IPS-20b (cell line): ENCODE measurements around the gene PPBP.
"Not testable (repeated sequence)": the region's sequence is repeated elsewhere in the genome, so short reads cannot be mapped to it uniquely, and the experiment has no call there.

Experiments
- H3K27ac ChIP-seq: one replicate; pipeline ENCODE4 v1.5.1; 2013; ENCODE audit warnings: low read length
- H3K27me3 ChIP-seq: 2 replicates; pipeline ENCODE4 v1.6.1; 2013; ENCODE audit warnings: mild to moderate bottlenecking, low read length, inconsistent platforms; ENCODE audit not compliant: insufficient read depth
- H3K36me3 ChIP-seq: 2 replicates; pipeline ENCODE4 v1.6.1; 2013; ENCODE audit warnings: low read depth, mild to moderate bottlenecking, inconsistent platforms, low read length, moderate library complexity; ENCODE audit not compliant: insufficient read depth
- H3K4me1 ChIP-seq: 2 replicates; pipeline ENCODE4 v1.6.1; 2013; ENCODE audit warnings: mild to moderate bottlenecking, control low read depth, inconsistent platforms, low read length, moderate library complexity; ENCODE audit not compliant: insufficient read depth
- H3K4me3 ChIP-seq: 2 replicates; pipeline ENCODE4 v1.5.1; 2013; ENCODE audit warnings: mild to moderate bottlenecking, low read length, inconsistent platforms
- H3K9ac ChIP-seq: 2 replicates; pipeline ENCODE4 v1.6.1; 2013; ENCODE audit warnings: low read depth, mild to moderate bottlenecking, inconsistent platforms, low read length, moderate library complexity
- H3K9me3 ChIP-seq: 2 replicates; pipeline ENCODE4 v1.6.1; 2013; ENCODE audit warnings: mild to moderate bottlenecking, low read depth, low read length, inconsistent platforms; ENCODE audit not compliant: insufficient read depth

PPBP gene

DNA sequence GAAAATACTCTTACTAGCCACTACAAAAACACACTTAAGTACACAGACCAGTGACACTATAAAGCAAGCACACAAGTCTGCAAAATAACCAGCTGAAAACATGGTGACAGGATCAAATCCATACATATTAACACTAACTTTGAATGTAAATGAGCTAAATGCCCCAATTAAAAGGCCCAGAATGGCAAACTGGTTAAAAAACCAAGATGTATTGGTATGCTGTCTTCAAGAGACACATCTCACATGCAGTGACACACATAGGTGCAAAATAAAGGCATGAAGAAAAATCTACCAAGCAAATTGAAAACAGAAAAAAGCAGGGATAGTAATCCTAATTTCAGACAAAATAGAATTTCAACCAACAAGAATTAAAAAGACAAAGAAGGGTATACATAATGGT is 17.0 kb downstream of the PPBP start:
- Histone ChIP-seq H3K4me1 (no peaks in the 10 kb centered on the region), H3K36me3 (no peaks in the 10 kb centered on the region), H3K27me3 (no peaks in the 10 kb centered on the region), H3K9ac (no peak overlapping the region), H3K9me3 (peaks cover 16% of the 10 kb centered on the region), H3K4me3 (no peak overlapping the region), H3K27ac (no peak overlapping the region)

DNA sequence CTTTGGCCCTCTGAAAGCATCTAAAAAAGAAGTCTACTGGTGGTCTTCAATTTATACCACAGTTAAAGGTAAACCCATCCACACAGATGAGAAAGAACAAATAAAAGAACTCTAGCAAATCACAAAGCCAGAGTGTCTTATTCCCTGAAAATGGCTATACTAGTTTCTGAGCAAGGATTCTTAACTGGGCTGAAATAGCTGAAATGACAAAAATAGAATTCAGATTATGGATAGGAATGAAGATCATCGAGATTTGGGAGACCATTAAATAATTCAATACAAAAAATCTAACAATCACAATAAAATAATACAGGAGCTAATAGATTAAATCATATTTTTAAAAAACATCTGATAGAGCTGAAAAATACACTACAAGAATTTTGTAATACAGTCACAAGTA is 18.0 kb downstream of the PPBP start:
- Histone ChIP-seq H3K36me3 (no peaks in the 10 kb centered on the region), H3K27me3 (no peaks in the 10 kb centered on the region), H3K4me1 (no peaks in the 10 kb centered on the region), H3K4me3 (no peak overlapping the region), H3K9ac (no peak overlapping the region), H3K9me3 (peaks cover 16% of the 10 kb centered on the region), H3K27ac (no peak overlapping the region)

DNA sequence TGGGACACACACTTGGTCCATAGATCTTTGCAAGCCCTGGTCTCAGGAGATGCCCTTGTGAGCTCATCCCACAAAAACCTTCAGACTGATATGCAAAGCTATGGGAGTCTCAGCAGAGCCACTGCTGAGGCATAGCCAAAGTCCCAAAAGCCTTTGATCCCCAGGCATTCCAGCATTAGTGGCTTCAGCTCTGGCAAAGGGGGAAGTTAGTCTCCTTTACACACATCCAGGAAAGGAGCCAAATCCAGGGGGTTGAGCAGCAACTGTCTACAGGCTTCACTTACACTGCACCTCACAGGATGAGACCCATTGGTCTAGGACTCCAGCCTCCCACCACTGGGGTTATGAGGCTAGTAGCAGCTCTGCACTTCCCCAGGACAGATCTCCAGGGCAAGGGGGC is 20.1 kb downstream of the PPBP start:
- no peaks in the 10 kb centered on the region for H3K36me3 ChIP-seq
- H3K27me3 ChIP-seq = no peaks in the 10 kb centered on the region
- no peak overlapping the region for H3K27ac ChIP-seq
- H3K4me1 ChIP-seq = no peaks in the 10 kb centered on the region
- H3K9ac ChIP-seq = no peak overlapping the region
- peaks cover 16% of the 10 kb centered on the region for H3K9me3 ChIP-seq
- H3K4me3 ChIP-seq = no peak overlapping the region

DNA sequence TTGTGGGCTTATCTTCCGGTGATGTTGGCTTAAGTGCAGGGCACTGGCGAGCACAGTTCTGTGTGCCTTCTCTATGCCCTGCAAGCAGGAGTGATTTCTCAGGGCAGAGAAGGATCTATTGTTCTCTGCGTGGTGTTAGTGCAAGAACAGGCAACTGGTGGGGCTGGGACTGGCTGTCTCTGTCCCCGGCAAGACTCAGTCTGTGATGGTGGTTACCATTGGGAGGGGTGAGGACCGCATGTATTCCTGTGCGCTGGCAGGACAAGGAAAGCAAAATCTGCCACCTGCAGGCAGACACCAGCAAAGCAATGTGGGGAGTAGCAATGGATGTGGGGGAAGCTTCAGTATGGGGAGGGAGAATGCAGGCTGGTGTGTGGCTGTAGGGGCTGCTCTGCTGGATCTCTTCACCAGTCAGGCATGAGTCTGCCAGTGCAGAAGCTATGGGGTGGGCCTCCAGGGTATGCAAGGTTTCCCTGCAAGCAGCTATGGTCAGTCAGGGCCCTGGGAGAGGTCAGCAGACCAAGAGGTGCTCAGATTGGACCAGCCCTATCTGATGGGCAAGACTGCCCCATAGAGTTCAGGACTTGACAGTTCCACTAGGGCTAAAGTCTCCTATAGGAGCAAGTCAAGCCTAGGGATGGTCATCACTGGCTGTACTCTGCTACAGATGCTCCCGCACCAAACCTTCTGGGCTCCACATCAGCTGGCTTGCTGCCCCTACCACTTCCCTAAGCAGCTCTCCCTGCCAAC is 23.0 kb downstream of the PPBP start:
- H3K4me3 ChIP-seq = no peak overlapping the region
- H3K9ac ChIP-seq = no peak overlapping the region
- H3K9me3 ChIP-seq = peaks cover 17% of the 10 kb centered on the region
- H3K4me1 ChIP-seq = no peaks in the 10 kb centered on the region
- no peak overlapping the region for H3K27ac ChIP-seq
- H3K36me3 ChIP-seq = no peaks in the 10 kb centered on the region
- H3K27me3 ChIP-seq = no peaks in the 10 kb centered on the region

DNA sequence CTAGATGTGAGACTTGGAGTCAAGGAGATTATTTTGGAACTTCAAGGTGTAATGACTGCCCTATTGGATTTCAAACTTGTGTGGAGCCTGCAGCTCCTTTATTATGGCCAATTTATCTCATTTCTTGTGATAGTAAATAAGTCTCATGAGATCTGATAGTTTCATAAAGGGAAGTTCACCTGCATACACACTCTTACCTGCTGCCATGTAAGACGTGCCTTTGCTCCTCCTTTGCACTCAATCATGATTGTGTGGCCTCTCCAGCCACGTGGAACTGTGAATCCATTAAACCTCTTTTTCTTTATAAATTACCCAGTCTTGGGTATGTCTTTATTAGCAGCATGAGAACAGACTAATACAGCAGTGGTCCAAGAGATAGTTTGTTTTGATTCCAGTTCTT is 25.3 kb downstream of the PPBP start:
- peaks cover 22% of the 10 kb centered on the region for H3K9me3 ChIP-seq
- H3K27me3 ChIP-seq = no peaks in the 10 kb centered on the region
- no peaks in the 10 kb centered on the region for H3K4me1 ChIP-seq
- H3K36me3 ChIP-seq = no peaks in the 10 kb centered on the region
- H3K9ac ChIP-seq = no peak overlapping the region
- H3K27ac ChIP-seq = no peak overlapping the region
- no peak overlapping the region for H3K4me3 ChIP-seq

DNA sequence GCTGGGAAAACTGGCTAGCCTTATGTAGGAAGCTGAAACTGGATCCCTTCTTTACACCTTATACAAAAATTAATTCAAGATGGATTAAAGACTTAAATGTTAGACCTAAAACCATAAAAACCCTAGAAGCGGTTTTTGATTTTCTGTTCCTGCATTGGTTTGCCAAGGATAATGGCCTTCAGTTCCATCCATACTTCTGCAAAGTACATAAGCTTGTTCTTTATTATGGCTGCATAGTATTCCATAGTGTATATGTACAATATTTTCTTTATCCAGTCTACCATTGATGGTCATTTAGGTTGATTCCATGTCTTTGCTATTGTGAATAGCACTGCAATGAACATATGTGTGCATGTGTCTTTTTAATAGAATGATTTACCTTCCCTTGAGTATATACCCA is 28.9 kb downstream of the PPBP start:
- H3K27ac ChIP-seq, H3K4me3 ChIP-seq, H3K27me3 ChIP-seq, H3K9ac ChIP-seq, H3K4me1 ChIP-seq, H3K36me3 ChIP-seq: not testable (repeated sequence)
- H3K9me3 ChIP-seq = peaks cover 22% of the 10 kb centered on the region

DNA sequence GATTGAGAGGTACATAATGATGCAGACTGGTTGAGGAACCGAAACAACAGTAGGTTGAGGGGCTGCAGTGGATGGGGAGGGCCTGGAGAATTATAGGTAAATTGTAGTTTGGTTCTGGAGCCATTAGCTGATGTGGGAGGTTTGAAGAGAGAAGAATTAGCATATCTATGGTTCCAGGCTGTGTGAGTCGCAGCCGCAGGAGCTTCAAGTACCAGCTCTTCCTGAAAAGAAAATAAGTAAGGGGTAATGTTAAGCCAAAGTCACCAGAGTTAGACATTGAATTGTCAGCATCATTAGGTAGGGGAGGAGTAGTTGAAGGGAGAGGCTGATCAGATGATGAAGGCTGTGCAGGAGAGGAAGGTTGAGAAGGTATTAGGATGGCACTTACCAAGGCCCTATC is 35.6 kb downstream of the PPBP start:
- no peak overlapping the region for H3K4me3 ChIP-seq
- H3K4me1 ChIP-seq = peaks cover 7% of the 10 kb centered on the region; the same call in 1 of the 2 replicates
- no peak overlapping the region for H3K27ac ChIP-seq
- peaks cover 27% of the 10 kb centered on the region for H3K27me3 ChIP-seq
- H3K36me3 ChIP-seq = no peaks in the 10 kb centered on the region
- H3K9ac ChIP-seq = no peak overlapping the region
- no peaks in the 10 kb centered on the region for H3K9me3 ChIP-seq

DNA sequence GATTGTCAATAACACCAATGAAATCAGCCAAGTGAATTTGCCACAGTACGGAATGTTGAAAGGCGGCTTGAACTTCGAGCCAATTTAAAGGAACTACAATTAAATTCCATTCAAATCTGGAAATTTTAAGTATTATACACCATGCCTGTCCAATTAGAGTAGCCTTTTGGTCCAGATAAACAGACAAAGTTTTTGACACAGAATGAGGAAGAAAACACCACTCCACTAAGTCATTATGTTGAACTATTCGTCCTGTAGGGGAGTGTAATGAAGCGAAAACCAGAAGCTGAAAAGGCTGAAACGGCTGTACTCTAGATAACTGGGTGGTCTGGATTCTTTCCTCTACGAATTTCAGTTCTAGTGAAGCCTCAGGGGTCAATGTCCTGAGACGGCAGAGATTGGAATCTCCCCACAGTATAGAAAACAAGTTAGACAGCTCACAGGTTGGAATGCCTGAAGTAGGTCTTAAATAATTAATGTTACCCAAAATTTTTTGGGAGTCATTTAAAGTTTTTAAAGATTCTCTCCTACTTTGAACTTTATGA is 37.5 kb downstream of the PPBP start:
- not testable (repeated sequence) for H3K36me3 ChIP-seq, H3K4me1 ChIP-seq, H3K9ac ChIP-seq, H3K9me3 ChIP-seq, H3K4me3 ChIP-seq, H3K27ac ChIP-seq
- H3K27me3 ChIP-seq = peaks cover 46% of the 10 kb centered on the region

DNA sequence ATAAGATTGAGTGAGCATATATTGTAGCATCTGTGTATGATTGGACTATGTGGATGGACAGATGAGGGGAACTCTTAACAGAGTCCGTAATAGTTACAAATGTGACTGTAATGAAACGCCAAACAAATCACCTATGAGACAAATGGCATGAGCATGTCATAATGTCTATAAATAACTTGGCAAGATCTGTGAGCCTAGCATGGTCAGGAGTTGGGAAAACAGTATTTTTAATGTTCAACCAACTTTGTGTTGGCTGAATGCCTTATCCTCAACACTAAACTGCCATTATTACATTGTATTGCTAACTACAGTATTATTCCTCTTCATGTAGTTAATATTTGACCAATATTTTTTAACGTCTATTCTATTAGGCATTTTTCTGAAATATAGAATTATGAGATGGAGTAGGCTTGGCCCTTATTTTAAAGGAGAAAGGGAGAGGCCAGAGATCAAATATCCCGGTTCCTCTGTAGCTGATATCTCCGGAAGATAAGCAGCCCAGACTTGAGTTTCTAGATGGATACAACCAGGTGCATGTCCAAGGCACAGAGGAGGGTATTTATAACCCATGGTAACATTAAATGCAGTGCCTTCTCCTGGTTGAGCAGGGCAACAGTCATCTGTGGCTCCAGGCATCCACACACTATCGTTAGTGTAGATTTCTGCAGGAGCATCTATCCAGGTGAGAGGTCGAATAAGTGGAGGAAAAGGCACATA is 38.8 kb downstream of the PPBP start:
- Histone ChIP-seq H3K4me3 (no peak overlapping the region), H3K9me3 (no peaks in the 10 kb centered on the region), H3K27me3 (peaks cover 59% of the 10 kb centered on the region), H3K4me1 (peaks cover 7% of the 10 kb centered on the region; the same call in 1 of the 2 replicates), H3K27ac (no peak overlapping the region), H3K36me3 (no peaks in the 10 kb centered on the region), H3K9ac (no peak overlapping the region)

DNA sequence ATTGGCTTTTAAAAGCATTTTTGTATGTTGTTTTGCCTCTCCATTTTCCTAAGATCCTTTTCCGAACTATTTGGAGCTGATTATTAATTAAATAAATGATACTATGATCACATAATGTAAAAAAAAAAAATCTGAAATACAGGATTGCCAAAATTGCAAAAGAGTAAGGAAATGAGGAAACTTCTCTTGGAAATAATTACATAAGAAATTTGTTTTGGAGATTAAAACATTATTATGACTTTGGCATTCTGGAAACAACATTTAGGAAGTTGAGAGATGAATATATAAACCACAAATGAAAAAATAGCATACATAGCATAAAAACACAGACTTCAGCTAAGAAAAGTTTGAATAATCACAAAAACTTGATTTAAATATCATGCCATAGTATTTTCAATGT is 39.7 kb downstream of the PPBP start:
- no peak overlapping the region for H3K4me3 ChIP-seq
- no peak overlapping the region for H3K9ac ChIP-seq
- no peaks in the 10 kb centered on the region for H3K9me3 ChIP-seq
- no peaks in the 10 kb centered on the region for H3K36me3 ChIP-seq
- no peak overlapping the region for H3K27ac ChIP-seq
- peaks cover 13% of the 10 kb centered on the region; the same call in 1 of the 2 replicates for H3K4me1 ChIP-seq
- peaks cover 67% of the 10 kb centered on the region for H3K27me3 ChIP-seq

DNA sequence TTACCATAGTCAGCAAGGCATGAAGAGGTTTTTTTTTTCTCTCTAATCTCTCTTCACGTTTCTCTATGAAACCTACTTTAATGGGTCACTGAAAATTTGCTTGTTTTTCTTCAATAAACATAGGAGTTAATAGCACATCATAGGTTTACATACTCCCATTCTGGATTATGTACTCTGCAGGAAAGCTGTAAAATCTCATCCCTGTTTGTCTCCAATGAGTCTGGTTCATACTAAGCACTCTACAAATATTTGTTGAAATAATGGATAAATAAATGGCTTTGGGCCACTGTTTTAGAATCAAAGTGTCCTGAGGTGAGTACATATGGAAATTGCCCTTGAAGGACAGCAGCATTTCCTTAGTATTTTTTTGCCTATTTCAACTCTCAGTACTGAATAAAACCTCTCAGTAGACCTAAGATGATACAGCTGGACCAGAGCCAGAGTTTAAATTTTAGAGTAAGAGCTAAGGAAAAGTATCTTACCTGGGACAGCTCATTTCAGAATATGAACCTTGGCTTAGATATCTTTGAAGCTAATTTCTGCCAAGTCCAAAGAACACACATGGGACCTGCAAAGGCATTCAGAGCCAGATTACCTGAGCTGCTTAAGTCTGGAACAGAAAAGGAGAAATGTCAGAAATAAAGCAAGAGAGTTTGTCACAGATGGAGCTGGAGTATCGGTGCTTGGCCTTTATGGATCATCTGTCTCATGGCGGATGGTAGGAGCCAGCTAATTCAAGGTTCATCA is 40.6 kb downstream of the PPBP start:
- Histone ChIP-seq H3K27ac (no peak overlapping the region), H3K4me3 (no peak overlapping the region), H3K36me3 (no peaks in the 10 kb centered on the region), H3K4me1 (peaks cover 15% of the 10 kb centered on the region; the same call in 1 of the 2 replicates), H3K27me3 (peaks cover 76% of the 10 kb centered on the region), H3K9ac (no peak overlapping the region), H3K9me3 (no peaks in the 10 kb centered on the region)
